Measurements from ENCODE around the gene SFSWAP.

SFSWAP gene

GRCh38 chr12:131787143-131787660 lies 76.3 kb downstream of the SFSWAP start:
- no peak overlapping the region for H3K4me3 ChIP-seq (ENCODE audit: low read depth, low read length)
- no peak for TF ChIP-seq CTCF (IDR thresholded peaks at IDR 0.05; ENCODE audit: low read depth, low read length, missing control alignments)
- no peak for DNase-seq (ENCODE audit: low read depth)

- no peak overlapping the region for H3K4me3 ChIP-seq (ENCODE audit: low read depth, low read length)
- no peak for DNase-seq (ENCODE audit: low read depth)
- no peak for TF ChIP-seq CTCF (IDR thresholded peaks at IDR 0.05; ENCODE audit: low read depth, low read length, missing control alignments)
These were observed 77.2 kb downstream of the SFSWAP start for GRCh38 chr12:131788070-131788469.

DNA sequence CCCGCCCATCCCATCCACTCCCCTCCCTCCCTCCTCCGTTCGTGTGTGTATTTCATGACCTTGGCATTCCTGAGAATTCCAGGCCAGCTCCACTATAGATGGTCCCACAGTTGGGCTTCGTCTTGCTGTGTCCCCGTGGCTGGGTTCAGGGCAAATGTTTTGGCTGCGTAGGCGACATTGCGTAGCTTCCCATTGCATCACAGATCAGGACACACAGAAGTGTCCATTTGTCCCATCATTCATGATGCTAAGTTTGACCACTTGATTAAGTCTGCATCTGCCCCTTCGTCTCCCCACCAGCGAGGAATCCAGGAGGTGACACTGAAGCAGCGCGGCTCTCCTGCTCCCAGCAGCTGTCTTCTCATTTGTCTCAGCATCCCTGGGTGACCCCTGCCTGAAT lies 78.7 kb downstream of the SFSWAP start:
- TF ChIP-seq CTCF (IDR thresholded peaks at IDR 0.05; ENCODE audit: low read depth, low read length, missing control alignments), result no peak
- no peak overlapping the region for H3K4me3 ChIP-seq (ENCODE audit: low read depth, low read length)
- no peak for DNase-seq (ENCODE audit: low read depth)

DNA sequence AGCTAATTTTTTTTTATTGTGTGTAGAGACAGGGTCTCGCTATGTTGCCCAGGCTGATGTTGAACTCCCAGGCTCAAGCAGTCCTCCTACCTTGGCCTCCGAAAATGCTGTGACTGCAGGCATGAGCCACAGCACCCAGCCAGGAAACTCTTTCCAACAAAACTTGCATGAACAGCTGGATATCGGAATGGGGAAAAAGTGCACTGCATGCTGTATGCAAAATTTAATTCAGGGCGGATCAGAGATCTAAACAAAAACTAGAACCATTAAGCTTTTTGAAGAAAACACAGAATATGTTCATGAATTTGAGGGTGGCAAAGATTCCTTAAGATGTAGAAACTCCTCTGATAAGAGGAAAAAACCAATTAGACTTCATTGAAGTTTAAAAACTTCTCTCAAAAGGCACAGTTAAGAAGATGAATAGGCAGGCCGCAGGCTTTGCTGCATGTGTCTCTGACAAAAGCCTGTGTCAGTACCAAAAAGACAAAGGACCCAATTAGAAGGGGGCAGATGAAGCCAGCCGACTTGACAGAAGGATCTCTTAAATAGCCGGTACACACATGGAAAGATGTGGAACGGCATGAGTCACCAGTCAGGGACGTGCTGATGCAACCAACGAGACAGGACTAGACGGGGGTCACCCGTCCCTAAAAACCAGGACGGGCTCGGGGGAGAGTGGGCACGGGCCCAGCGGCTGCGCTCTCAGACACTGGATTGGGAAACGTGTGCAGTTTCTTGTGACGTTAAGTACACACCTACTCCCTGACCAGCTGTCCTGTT lies 82.5 kb downstream of the SFSWAP start:
- no peak overlapping the region for H3K4me3 ChIP-seq (ENCODE audit: low read depth, low read length)
- no peak for DNase-seq (ENCODE audit: low read depth)
- no peak for TF ChIP-seq CTCF (IDR thresholded peaks at IDR 0.05; ENCODE audit: low read depth, low read length, missing control alignments)

- no peak for TF ChIP-seq CTCF (IDR thresholded peaks at IDR 0.05; ENCODE audit: low read depth, low read length, missing control alignments)
- no peak overlapping the region for H3K4me3 ChIP-seq (ENCODE audit: low read depth, low read length)
- no peak for DNase-seq (ENCODE audit: low read depth)
These were observed 83.2 kb downstream of the SFSWAP start for GRCh38 chr12:131794061-131794460.

- no peak for TF ChIP-seq CTCF (IDR thresholded peaks at IDR 0.05; ENCODE audit: low read depth, low read length, missing control alignments)
- no peak for DNase-seq (ENCODE audit: low read depth)
- H3K4me3 ChIP-seq (ENCODE audit: low read depth, low read length), result no peak overlapping the region
These were observed 83.7 kb downstream of the SFSWAP start for GRCh38 chr12:131794573-131794972.

- DNase-seq (ENCODE audit: low read depth), result no peak
- no peak overlapping the region for H3K4me3 ChIP-seq (ENCODE audit: low read depth, low read length)
- no peak for TF ChIP-seq CTCF (IDR thresholded peaks at IDR 0.05; ENCODE audit: low read depth, low read length, missing control alignments)
These were observed 84.2 kb downstream of the SFSWAP start for GRCh38 chr12:131795064-131795463.

Data from GM12864 (cell line).